Activated CD4-positive, alpha-beta T cell treated with anti-CD3 and anti-CD28 coated beads for 24 hours (primary cell): ENCODE measurements around the gene TOM1L2.
A peak's percentile ranks its signal among the peaks of the same experiment; 100 is the strongest.

ENCODE experiments used
- DNase-seq, 2 donors: peaks; one replicate each; pipeline ENCODE4 v3.0.0-alpha.2; 2020; ENCODE audit warnings: low read depth in 2 of 2

Gene TOM1L2

DNA sequence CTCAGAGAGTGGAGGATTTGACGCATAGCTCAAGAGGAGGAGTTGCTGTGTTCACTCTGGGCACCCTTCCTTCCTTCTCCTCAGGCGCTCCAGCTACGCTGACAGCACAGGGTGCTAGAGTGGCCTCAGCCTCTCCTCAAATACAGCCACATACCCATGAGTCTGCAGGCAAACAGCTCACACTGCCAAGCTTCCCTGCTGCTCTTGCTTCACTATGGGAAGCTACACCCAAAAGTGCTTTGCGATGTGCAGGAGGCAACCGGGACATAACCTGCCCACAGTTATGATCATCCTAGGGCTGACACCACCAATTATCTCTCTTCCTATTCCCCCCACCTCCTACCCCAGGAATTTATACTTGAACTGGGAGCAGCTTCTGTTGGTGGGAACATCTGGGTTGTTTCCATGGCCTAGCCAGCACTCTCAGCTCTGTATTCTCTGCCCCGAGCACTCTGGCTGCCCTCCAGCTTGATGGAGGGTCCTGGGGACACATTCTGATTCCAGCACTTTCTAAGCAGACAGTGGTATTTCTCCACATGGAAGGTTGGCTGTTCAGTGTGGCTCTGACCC is 95.2 kb downstream of the TOM1L2 start:
- DNase-seq: no peak

- no peak for DNase-seq
These were observed 97.7 kb downstream of the TOM1L2 start for GRCh38 chr17:17874478-17874877.

GRCh38 chr17:17873450-17873991 is 98.7 kb downstream of the TOM1L2 start:
- DNase-seq: no peak

- no peak for DNase-seq
These were observed 99.5 kb downstream of the TOM1L2 start for GRCh38 chr17:17872547-17873345.

GRCh38 chr17:17871913-17872312 is 100.3 kb downstream of the TOM1L2 start:
- no peak for DNase-seq

DNA sequence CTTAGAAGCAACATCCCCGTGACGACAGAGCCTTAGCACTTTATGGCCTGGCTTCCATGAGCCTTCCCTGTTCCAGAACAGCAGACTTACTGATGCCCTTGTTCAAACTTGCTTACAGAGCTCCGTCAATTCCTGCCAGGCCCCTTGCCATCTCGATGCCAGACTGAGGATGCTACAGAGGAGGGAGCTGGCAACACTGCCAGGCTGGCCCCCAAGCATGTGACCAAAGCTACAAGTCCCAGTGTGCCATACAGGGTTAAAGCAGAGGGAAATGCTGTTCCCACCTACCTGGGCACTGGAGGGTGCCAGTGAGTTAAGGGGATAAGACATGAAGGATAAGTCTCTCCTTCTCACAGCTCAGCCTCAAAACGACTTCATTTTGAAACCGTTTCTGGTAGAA is 102.0 kb downstream of the TOM1L2 start:
- no peak for DNase-seq

DNA sequence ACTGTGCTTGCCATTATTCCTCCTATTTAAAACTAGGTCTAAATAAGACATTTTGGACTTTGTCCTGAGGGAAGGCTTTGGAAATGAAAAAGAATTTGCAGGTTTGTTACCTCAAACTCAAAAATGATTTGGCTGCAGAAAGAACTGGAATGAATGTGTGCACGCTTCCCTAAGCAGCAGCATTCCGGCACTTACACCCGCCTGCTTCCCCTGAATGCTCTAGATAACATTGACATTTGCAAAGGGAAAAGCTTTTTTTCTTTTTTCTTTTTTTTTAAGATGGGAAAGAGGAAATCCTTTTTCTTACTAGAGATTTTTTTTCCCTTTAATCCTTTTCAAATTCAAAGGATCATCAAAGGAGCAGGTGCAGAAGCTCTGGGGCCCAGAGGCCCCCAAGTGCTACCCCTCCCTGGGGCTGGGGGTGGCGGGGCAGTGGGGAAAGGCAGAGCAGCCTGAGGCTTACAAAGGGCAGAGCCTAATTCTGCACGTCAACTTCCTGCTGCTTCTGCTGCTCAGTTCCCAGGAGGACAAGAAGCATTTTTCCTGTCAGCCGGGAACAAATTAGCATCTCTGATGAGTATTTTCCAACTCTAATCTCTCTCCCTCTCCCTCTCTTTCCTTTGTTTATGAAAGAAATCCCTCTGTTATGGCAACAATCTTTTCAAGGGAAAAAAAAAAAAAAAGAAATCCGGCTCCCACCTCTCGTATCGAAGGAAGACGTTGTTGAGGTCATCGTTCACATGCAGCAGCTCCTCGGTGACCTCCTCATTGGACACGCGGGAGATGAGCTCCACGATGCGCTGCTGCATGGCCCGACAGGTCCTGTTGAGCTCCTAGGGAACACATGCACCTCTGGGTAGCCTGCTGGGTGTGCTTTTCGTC is 103.3 kb downstream of the TOM1L2 start:
- no peak for DNase-seq

DNA sequence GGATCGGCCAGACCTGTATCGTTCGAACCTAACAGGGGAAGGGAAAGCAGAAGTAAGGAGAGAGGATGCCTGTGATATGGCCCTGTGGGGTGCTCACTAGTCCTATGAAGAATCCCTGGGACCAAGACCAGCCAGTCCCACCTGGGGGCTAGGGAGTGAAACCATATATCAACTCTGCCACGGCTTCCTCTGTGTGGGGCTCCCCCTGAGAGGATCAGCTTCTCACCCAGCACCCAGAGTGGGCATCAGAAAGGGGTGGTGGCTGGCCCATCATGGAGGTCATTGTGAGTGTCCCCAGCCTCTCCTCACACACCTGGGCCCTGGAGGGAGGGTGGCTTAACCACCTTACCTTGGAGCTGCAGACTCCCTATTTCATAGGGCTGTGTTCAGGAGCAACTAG is 105.3 kb downstream of the TOM1L2 start:
- DNase-seq: no peak

- DNase-seq: no peak
These were observed 105.8 kb downstream of the TOM1L2 start for GRCh38 chr17:17866425-17866824.

DNA sequence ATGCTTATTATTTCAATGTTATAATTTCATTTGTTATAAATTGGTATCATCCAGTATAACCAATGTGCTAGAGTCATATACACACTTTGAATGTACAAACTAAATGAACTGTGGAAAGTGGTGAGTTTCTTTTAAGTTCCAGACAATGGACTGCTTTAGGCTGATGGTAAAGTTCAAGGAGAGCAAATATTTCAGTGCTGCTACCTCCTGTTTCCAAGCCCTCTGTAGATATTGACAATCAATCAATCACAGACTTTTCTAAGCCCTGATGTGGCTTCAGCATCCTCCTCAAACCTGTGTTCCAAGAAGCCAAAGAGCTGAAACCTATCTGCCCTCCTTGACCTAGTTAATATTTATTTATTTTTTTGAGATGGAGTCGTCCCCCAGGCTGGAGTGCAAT is 107.2 kb downstream of the TOM1L2 start:
- no peak for DNase-seq

DNA sequence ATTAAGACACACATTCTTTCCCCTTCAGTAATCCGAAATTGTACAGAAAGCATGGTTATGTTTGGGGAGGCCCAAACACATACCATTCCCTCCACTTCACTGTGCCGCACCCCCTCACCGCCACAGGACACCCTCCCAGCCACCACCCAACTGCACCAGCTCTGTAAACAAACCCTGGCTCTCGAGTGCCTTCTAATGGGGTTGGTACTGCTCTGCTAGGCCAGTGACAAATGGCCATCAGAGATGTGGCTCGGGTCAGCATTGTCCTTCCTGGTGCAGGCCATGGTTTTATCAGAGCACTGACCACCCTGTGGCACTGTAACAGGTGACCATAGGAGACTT is 111.5 kb downstream of the TOM1L2 start:
- no peak for DNase-seq

GRCh38 chr17:17859909-17860765 is 112.1 kb downstream of the TOM1L2 start:
- DNase-seq: peak; percentile 51 to 61

DNA sequence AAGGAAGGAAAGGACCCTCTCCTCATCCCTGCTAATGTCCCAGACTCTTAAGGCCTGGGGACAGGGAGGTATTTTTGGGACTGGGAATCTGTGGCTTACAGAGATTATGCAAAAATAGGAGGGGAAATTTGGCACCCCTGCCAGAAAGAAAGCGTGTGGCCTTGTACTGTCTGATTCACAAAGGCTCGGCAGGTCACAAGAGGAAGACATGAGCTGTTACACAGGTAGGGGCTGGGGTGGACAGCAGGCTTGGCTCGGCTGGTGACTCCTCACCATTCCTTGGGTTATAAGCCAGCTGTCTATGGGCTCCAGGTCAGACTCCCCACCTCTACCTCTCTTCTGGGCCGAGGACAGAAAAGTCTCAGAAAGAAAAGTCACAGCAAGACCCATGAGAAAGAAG is 114.7 kb downstream of the TOM1L2 start:
- DNase-seq: no peak

DNA sequence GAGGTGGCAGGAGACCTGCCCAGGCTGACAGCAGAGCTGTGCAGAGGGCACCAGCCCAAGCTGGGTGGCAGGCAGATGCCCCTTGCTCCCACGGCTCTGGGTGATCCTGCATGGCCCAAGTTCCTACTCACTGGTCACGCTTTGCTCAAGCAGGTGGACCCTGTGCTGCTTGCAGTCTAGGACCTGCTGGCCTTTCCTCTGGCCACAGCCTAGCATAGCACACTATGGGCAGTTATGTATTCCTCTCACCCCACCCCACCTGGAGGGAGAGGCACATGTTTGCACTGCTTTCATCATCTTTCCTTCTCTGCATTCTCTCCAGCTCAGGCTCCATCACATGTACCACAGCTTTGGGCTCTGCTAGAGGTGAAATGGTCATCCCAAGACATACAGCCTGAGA is 115.8 kb downstream of the TOM1L2 start:
- no peak for DNase-seq

DNA sequence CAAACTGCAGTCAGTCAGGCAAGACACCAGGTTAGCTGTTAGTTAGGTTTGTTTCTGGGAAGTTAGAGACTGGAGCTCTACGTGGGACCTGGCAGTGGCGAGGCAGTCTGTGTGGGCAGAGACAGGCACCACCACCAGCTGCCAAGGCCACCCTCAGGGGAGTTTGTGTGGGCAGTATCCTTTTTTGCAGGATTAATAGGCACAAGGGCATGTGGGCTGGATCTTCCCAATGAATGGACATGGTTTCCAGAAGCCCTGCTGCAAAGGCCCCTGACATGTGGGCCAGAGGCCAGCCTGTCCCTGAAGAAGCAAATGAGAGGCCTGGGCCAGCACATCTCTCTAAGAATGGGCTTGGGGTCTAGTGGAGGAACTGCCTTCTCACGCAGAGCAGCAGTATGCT is 116.2 kb downstream of the TOM1L2 start:
- no peak for DNase-seq

DNA sequence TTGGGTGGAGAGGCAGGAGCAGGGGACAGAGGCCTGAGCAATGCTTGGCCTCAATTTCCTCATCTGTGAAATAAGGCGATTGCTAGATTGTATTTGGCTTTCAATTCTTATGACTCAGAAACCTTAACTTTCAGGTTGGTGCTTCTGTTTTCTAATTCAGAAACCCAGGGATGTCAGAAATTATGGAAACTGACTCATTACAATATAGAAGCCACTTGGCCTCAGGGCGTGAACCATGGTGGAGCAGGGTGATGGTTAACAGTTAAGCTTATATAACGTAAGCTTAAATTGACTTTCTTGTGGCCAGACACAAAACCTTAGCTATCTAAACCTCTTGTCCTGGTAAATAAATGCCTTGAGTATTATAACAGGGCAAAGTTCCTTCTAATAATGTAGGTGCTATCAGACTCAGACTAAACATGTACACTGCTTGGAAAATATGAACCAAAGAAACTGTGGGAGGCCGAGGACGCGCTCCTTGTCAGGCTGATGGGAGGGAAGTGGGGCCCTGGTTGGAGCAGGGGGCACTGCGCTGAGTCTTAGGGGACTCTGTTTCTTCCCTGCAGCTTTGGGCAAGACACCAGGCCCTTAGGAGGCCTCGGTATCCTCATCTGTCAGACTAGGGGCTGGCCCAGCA is 118.3 kb downstream of the TOM1L2 start:
- DNase-seq: no peak

GRCh38 chr17:17852930-17853329 is 119.3 kb downstream of the TOM1L2 start:
- DNase-seq: no peak

- no peak for DNase-seq
These were observed 120.8 kb downstream of the TOM1L2 start for GRCh38 chr17:17851103-17852002.

GRCh38 chr17:17849845-17850373 is 122.3 kb downstream of the TOM1L2 start:
- DNase-seq: peak in 1 of 2 donors; percentile 55
